Sigmoid colon (tissue), 4 donors: ENCODE measurements around the gene NR6A1.

Experiments used
- EP300 ChIP-seq, 4 donors: sonication (generic); formaldehyde crosslinking; IDR thresholded peaks; one replicate each; pipeline ENCODE4 v1.6.1; 2017; ENCODE audit warnings: antibody characterized with exemption in 4 of 4
- POLR2A ChIP-seq, 2 donors: fragments of 450-650 bp; IDR thresholded peaks; one replicate each; pipeline ENCODE4 v1.6.1; 2016; ENCODE audit warnings: antibody characterized with exemption in 2 of 2, mild to moderate bottlenecking in 2 of 2, moderate library complexity in 2 of 2
- TF ChIP-seq, protein P1 (sequence below), 4 experiments: fragments of 450-650 bp in 3 of 4; fragments of 200-600 bp in 1 of 4; IDR thresholded peaks; one replicate each; pipeline ENCODE4 v1.5.1; 2016 to 2019; ENCODE audit warnings: antibody characterized with exemption in 4 of 4, mild to moderate bottlenecking in 3 of 4, moderate library complexity in 2 of 4

DNA sequence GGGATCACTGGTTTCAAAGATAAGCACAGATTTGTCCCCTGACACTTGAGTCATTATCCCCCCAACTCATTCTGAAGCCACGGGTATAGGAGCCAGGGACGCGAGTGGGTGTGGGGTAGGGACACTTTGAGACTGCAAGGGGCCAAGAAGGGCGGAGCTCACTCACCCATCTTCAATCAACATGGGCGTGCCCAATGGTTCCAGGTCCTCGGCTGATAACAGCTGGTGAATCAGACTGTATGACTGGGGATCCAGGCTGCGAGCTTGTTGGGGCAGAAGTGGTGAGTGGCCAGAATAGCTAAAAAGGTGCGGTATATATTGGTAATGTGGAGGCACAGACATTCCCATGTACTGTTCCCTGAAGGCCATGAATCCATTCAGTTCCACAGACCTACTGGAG is 233.2 kb downstream of the NR6A1 start:
- TF ChIP-seq, protein P1, sequence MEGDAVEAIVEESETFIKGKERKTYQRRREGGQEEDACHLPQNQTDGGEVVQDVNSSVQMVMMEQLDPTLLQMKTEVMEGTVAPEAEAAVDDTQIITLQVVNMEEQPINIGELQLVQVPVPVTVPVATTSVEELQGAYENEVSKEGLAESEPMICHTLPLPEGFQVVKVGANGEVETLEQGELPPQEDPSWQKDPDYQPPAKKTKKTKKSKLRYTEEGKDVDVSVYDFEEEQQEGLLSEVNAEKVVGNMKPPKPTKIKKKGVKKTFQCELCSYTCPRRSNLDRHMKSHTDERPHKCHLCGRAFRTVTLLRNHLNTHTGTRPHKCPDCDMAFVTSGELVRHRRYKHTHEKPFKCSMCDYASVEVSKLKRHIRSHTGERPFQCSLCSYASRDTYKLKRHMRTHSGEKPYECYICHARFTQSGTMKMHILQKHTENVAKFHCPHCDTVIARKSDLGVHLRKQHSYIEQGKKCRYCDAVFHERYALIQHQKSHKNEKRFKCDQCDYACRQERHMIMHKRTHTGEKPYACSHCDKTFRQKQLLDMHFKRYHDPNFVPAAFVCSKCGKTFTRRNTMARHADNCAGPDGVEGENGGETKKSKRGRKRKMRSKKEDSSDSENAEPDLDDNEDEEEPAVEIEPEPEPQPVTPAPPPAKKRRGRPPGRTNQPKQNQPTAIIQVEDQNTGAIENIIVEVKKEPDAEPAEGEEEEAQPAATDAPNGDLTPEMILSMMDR (IDR thresholded peaks at IDR 0.05): no peak
- TF ChIP-seq EP300 (IDR thresholded peaks at IDR 0.05) (no peak), POLR2A (IDR thresholded peaks at IDR 0.05) (no peak)
